Measurements from ENCODE around the gene TUBB1.

Gene TUBB1

GRCh38 chr20:58990651-58991445 is 28.4 kb upstream of the TUBB1 start:
- no peak for DNase-seq

DNA sequence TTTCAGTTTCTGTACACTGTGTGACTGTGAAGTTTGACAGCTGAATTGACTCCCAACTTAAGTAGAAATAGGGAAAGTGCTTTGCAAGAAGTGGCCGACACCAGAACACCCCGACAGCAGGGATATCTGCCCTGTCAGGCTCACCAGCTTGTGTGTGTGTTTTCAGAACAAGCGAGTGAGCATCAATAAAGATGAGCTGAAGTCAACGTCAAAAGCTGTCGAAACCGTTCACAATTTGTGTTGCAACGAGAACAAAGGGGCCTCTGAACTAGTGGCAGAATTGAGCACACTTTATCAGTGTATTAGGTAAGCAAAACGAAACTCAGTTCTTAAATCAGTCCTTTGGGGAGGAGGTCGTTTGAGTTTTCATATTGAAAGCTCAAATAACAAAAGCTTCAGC is 27.5 kb upstream of the TUBB1 start:
- DNase-seq, result no peak

- no peak for DNase-seq
These were observed 26.3 kb upstream of the TUBB1 start for GRCh38 chr20:58992911-58993310.

GRCh38 chr20:58993332-58994248 is 25.6 kb upstream of the TUBB1 start:
- no peak for DNase-seq

DNA sequence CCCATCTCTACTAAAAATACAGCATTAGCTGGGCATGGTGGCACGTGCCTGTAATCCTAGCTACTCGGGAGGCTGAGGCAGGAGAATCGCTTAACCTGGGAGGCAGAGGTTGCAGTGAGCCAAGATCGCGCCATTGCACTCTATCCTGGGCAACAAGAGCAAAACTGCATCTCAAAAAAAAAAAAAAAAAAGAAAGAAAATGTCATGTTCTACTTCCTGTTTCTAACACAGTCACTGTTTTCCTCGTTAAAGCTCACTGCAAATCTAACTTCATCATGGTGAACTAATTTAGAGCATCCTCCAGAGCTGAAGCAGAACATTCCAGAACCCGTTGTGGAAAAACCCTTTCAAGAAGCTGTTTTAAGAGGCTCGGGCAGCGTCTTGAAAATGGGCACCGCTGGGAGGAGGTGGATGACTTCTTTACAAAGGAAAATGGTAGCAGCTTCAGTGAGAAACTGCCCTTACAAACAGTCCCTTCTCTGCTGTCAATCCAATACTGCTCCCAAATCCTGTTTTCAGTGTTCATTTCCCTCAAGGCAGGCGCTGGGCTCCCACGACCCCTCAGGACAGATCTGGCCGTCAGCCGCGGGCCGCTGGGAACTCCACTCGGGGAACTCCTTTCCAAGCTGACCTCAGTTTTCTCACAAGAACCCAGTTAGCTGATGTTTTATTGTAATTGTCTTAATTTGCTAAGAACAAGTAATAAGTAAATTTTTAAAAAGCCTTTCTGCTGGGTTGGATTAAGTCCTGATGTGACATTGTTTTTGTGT is 24.7 kb upstream of the TUBB1 start:
- DNase-seq, result no peak

DNA sequence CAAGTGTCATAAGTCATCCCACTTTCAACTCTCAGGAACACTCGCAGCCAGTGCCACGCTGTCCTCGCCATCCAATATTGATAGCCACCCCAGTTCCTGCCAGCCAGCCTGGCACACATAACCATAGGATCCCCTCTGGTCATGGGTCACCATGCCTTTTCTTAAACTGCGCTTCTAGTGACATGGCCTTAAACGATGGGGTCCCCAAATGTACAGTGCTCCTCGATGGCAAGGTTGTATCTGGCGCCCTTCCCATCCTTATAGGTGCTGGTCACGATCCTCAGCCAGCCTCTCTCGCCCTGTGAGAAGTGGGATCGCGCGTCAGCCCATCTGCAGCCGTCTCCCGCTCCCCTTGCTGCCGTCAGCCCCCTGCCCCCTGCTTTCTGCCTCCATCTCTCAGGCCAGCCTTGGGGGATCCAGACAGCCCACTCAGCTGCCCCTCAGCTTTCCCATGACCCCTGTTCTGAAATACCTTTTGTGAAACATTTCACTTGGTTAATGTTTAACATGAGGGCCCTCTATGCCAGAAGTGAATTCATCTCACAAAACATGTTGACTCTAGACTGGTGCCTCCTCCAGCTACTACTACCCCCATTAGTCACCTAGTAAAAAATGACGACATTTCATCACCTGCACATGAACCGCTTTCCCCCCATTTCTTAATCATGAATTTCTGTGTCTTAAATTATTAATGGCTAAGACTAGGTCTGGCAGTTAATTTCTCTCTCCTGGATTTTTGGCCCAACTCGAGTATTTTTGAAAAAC is 23.6 kb upstream of the TUBB1 start:
- no peak for DNase-seq

- DNase-seq, result no peak
These were observed 23.0 kb upstream of the TUBB1 start for GRCh38 chr20:58996226-58996611.

GRCh38 chr20:58997141-58997770 is 22.0 kb upstream of the TUBB1 start:
- DNase-seq, result no peak

DNA sequence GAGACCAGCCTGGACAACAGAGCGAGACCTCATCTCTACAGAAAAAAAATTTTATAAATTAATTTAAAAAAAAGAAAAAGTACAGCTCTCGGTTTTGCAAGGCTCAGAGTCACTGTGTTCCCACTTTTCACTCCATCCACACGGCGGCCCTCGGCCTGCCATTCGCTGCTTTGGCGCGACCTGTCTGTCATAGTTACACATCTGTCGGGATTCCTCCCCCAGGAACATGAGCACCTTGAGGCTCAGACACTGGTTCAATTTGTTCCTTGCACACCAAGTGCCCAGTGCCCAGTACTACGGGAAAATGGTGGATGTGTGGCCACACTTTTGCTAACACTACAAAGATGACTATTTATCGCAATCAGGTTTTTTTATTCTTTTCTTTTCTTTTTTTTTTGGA is 20.6 kb upstream of the TUBB1 start:
- no peak for DNase-seq

- no peak for DNase-seq
These were observed 18.9 kb upstream of the TUBB1 start for GRCh38 chr20:59000326-59000725.

GRCh38 chr20:59001068-59001448 is 18.2 kb upstream of the TUBB1 start:
- no peak for DNase-seq

DNA sequence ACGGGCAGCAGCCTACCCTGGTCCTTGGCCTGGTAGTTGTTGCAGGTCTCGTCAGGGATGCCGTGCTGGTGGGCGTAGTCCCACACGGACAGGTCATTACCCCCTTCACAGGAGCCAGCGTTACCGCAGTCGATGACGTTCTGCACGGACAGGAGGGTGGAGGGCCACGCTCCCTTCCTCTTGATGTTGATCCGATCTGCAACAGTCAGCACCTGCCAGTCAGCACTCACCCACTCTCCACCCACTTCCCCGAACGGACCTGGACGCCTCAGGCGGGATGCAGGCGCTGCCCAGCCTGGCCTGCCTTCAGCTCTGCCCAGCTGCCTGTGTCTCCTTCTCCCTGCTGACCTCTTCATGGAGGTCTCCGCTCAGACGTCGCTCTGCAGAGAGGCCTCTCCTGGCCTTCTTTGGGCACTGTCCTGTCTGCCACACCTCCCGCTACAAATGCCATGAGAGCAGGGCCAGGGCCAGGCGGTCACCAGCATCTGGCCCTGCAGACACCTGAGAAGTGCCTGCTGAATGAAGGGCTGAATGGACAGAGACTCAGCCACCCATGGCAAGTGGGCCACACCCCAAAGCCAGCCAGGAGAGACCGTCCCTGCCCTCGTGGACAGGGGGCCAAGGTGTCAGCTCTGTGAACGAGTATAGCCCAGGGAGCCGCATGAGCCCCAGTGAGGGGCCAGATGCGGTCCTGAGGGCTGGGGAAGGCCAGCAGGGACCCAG is 17.6 kb upstream of the TUBB1 start:
- DNase-seq, result no peak

- DNase-seq, result no peak
These were observed 16.8 kb upstream of the TUBB1 start for GRCh38 chr20:59002388-59002787.

DNA sequence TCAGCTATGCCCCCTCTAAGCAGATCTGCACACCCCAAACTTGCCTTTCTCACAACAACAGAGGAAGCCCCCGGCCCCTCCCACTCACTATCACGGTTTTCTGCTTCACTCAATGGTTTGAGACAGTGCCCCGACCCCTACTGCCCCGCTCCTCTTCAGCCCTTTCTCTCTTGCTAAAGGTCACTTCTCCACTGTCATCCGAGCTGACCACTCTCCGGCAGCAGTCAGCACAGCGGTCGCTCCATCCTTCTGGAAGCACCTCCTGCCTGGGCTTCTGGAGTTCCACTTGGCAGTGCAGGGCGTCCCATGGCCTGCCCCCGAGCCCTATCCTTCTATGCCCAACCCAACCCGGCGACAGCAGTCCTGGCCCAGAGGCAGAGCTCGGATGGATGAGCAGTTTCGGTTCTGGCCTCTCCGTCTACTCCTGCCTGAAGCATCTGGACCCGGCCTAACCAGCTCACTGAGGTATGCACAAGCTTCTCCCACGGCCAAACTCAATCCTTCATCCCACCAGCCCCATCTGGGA is 16.3 kb upstream of the TUBB1 start:
- no peak for DNase-seq

DNA sequence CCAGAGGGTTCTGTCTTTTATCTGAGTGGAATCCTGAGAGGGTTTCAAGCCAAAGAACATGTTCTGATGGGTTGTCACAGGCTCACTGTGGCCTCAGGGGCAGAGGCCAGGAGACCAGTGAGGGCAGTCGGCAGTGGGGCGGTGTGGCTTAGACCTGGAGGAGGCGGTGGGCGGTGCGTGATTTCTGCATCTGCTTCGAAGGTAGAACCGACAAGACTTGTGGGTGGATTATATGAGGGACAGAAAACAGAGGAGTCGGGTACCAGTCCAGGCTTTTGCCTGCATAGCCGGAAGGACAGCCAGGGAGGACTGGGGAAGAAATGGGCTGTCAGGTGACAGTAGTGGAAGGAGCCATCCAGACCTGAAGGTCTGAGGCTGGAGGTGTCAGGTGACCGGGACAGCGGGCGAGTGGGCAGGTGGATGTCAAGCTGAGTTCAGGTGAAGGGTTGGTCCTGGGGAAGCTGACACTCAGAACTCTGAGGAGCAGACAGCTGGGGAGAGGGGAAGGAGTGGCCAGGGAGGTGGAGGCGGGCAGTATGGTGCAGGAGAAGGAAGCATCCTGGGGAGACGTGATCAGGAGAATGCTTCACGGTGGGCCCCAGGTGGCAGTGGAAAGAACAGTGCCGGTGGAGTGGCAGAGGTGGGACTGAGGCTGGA is 15.3 kb upstream of the TUBB1 start:
- DNase-seq, result no peak

DNA sequence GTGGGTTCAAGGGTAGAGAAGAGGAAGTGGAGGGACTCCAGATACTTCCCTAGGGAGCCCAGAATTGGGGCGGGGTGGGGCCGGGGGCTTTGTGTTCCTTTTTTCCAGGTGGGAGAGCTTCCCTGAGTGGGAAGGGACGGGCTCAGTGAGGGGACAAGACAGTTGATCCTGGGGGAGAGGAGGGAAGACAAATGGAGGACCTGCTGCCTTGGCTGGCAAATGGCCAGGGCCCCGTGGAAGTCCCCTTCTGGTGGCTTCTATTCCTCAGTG is 14.8 kb upstream of the TUBB1 start:
- no peak for DNase-seq

DNA sequence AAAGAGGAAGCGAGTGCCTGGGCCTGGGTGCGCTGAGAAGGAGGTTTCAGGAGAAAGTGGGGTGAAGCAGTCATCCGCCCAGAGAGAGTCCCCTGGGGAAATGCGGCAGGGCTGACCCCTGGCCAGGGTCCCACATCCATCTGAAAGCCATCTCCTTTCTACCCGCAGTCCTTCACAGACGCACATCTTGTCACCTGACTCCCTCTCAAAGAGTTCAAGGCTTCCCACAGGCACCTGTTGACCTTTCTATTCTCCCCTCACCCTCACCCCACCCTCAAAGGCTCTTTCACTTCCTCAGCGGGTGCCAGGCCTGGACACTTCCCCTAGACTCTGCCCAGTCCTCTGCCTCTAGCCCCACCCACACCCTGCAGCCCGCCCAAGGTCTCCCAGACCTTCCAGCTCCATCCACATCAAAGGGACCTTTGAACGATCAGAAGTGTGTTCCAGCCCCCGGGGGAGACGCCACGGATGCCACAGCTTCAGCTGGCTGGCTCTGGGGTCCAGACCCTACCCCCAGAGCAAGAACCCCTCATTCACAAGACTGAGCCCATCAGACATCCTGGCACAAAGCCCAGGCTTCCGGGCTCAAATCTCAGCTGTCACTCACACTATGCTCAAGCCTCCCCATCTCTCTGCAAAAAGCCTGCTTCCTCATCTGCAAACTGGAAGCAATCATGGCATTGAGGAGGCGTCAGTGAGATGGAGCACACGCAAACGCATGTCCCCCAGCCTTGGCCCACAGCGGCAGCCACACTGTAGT is 14.3 kb upstream of the TUBB1 start:
- no peak for DNase-seq

GRCh38 chr20:59005523-59006166 is 13.6 kb upstream of the TUBB1 start:
- DNase-seq, result no peak

GRCh38 chr20:59006167-59006863 is 12.9 kb upstream of the TUBB1 start:
- no peak for DNase-seq
